UCSD-AML1 (cell line): Measurements from ENCODE around the gene SLC37A1.
"Not testable (repeated sequence)": the region's sequence is repeated elsewhere in the genome, so short reads cannot be mapped to it uniquely, and the experiment has no call there.

Source experiments
- DNase-seq: peaks from one replicate; lab custom pipeline; 2025; ENCODE audit not compliant: unreplicated experiment; lab: John Stamatoyannopoulos, UW

Gene SLC37A1

GRCh38 chr21:42614811-42615351 lies 101.2 kb downstream of the SLC37A1 start:
- no peak for DNase-seq

DNA sequence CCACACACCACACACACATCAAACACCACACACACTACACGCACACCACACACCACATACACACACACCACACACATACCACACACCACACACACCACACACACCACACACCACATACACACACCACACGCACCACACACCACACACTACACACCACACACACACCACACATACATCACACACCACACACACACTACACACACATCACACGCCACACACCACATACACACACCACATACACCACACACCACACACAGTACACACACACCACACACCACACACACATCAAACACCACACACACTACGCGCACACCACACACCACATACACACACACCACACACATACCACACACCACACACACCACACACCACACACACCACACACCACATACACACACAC lies 101.7 kb downstream of the SLC37A1 start:
- DNase-seq: not testable (repeated sequence)

GRCh38 chr21:42615924-42616323 lies 102.3 kb downstream of the SLC37A1 start:
- DNase-seq: no peak

DNA sequence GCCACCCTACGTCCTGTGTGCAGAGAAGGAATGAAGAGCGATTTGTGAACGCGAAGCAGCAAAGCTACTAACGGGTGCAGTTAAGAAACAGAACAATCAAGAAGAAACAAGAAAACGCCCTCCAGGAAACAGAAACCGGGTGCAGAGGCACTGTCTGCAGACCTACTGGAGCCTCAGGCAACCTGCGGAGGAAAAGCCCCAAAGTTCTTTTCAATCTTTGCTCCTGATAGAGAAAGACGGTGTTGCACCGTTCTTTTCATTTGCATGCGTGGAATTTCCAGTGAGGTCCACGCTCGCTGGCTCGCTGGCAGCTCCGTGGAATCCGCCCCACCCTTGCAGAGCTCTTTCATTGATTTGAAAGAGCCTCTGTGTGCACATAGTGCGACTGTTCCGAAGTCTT lies 102.8 kb downstream of the SLC37A1 start:
- DNase-seq: no peak

DNA sequence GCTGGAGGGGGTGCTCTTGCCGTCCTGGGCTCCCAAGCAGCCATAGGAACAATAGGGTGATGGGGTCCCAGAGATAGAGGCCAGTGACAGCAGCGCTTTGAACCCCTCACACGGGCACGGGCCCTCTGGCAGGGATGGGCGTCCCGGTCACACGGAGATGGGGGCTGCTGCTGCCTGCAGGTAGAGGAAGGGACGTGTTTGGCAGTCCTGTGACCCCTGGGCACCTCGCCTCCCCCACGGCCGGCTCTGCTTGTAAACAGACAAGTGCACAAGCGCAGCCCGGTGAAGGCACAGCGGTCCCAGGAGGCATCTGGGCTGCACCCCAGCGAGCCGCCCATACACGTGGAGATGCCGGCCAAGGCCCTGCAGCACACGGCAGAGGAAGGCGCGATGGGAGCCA lies 103.3 kb downstream of the SLC37A1 start:
- DNase-seq: no peak

GRCh38 chr21:42617486-42617885 lies 103.8 kb downstream of the SLC37A1 start:
- DNase-seq: no peak

GRCh38 chr21:42618707-42619102 lies 105.1 kb downstream of the SLC37A1 start:
- DNase-seq: no peak

DNA sequence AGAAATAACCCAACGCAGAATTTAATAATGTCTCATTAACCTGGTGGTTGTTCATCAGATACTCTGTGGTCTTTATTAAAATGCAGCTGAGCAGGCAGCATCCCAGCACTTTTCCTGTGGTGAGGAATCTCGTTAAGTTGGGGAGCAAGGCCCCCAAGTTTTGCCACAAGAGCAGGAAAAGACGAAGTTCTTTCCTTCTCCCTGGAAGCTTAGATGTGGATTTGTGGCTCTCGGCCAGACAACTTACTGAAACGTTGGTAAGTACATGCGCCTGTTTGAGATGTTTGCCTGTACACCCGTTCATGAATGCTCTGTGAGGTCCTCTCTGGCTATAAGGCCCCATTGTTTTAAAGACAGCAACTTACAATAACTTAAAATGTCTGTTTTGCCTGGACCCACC lies 105.5 kb downstream of the SLC37A1 start:
- no peak for DNase-seq

GRCh38 chr21:42619841-42620240 lies 106.2 kb downstream of the SLC37A1 start:
- DNase-seq: no peak

DNA sequence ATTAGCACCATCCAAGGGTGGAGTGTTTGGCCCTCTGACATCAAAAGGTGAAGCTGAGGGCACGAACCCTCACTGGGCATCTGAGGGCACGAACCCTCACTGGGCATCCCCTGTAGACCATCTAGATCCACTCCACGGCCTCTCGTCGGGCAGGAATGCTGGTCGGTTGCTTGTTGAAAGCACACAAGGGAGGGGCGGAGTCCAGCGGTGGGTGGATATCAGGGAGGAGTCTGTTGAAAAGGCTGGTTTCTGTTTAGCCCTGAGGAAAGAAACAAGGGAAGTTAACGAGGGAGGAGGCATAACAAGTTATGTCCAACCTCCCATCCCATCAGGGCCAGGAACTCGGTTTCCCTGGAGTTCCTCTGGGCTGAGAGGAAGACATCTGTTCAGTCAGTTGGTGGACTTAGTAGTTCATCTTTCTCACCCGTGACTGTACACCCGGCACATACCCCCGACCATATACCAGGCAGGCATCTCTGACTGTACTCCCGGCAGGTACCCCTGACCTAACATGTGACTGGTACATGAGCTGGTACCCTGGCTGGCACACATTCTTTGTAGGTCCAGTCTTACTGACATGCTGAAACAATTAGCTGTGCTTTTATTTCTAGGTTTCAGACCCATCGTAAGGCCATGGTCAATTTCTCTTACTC lies 107.6 kb downstream of the SLC37A1 start:
- no peak for DNase-seq

GRCh38 chr21:42621819-42622177 lies 108.1 kb downstream of the SLC37A1 start:
- DNase-seq: no peak

DNA sequence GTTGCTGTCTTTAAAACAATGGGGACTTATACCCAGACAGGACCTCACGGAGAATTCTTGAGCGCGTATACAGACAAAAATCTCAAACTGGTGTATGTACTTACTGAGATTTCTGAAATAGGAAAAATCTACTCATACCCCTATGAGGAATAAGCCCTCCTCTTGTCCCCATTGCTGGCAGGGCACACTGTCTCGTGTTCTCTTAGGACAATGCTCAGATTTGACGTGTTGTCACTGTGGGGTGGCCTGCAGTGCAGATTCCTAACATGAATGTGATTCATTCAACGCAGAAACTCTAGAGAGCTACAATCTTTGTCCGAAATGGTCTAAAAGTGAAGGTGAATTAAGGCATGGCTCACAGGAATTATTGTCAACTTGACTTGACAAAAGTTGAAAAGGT lies 108.6 kb downstream of the SLC37A1 start:
- DNase-seq: no peak

- DNase-seq: no peak
These were observed 110.0 kb downstream of the SLC37A1 start for GRCh38 chr21:42623694-42624093.

GRCh38 chr21:42624095-42624790 lies 110.6 kb downstream of the SLC37A1 start:
- DNase-seq: no peak

GRCh38 chr21:42624936-42625335 lies 111.3 kb downstream of the SLC37A1 start:
- DNase-seq: no peak

DNA sequence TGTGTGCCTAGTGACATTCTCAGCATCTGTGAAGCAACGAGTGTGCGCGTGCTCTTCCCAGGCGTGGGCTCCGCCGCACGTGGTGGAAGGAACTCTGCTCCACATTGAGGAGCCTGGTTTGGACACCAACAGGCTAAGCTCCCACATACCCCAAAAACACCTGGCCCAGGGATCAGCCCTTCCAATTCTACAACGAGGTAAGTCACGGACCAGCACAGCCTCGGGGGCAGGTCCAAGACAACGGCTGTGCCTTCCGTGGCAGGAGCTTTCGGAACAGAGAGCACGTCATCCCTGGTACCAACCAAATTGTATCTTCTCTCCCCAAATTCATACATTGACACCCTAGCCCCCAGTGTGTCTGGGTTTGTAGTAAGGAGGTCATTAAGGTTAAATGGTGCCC lies 112.5 kb downstream of the SLC37A1 start:
- DNase-seq: no peak

- no peak for DNase-seq
These were observed 114.1 kb downstream of the SLC37A1 start for GRCh38 chr21:42627527-42628289.

DNA sequence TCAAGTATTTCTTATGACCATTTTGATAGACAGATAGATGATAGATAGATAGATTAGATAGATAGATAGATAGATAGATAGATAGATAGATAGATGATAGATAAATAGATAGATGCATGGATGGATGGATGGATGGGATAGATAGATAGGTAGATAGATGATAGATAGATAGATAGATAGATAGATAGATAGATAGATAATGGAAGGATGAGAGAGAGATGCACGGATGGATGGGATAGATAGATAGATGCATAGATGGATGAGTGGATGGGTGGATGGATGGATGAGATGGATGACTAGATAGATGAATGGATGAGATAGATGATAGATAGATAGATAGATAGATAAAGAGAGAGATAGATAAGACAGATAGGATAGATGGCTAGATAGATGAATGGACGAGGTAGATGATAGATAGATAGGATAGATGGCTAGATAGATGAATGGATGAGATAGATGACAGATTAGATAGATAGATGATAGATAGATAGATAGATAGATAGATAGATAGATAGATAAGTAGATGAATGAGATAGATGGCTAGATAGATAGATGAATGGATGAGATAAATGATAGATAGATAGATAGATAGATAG lies 114.9 kb downstream of the SLC37A1 start:
- not testable (repeated sequence) for DNase-seq

DNA sequence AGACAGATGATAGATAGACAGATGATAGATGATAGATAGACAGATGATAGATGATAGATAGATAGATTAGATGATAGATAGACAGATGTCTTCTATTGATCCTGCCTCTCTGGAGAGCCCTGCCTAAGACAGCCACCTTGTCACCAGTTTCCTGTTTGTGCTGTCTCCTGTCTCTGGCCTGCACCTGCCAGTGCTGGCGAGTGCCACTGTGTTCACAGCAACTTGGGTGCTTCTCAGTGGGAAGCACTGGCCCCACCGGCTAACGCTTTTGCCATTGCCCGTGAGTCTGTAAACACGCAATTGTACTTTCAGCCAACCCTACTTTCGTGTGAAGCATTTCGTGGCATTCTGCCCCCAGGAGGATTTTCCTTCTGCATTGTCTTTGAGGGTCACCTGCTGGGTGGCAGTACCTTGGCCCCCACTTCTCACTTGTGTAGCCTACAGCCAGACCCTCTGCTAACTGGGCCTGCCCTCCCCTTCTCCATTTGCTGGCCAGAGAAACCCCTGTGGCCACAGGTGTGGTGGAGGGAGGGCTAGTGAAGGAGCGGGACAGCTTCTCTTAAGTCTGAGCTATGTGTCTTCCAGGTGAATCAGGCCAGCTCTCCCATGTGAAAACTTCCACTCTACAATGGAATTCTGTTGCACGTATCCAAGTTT lies 116.4 kb downstream of the SLC37A1 start:
- DNase-seq: no peak

- DNase-seq: no peak
These were observed 117.0 kb downstream of the SLC37A1 start for GRCh38 chr21:42630626-42631025.
